ENCODE data around the gene THAP4. TPM values are rescaled to one million over a fixed set of nuclear protein-coding genes. Genes with fewer than 3 reads are reported as not detected.

Gene THAP4
- total RNA-seq, 1 donor from 2014 or later, result 50.1 TPM

DNA sequence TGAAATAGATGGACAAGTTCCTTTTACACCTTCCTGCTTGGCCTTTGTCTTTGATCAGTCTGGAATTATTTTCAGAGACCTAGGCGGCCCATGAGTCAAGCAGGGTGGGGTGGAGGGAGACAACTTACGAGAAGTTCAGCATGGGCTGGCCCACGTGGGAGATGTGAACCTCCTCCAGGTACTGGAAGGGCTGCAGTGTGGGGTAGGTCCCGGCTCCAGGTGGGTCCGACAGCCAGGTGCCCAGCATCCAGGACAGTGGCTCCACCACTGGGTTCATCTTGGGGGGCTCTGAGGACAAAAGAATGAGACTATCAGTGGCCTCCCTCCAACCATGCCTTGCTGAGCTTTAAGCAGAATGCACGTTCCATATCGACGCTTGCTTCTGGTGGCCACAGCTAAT is 30.8 kb downstream of the THAP4 start:
- H3K27ac Mint-ChIP-seq, result no peak overlapping the region
- H3K9me3 Mint-ChIP-seq, result no peaks in the 10 kb centered on the region
- TF ChIP-seq, protein P1, sequence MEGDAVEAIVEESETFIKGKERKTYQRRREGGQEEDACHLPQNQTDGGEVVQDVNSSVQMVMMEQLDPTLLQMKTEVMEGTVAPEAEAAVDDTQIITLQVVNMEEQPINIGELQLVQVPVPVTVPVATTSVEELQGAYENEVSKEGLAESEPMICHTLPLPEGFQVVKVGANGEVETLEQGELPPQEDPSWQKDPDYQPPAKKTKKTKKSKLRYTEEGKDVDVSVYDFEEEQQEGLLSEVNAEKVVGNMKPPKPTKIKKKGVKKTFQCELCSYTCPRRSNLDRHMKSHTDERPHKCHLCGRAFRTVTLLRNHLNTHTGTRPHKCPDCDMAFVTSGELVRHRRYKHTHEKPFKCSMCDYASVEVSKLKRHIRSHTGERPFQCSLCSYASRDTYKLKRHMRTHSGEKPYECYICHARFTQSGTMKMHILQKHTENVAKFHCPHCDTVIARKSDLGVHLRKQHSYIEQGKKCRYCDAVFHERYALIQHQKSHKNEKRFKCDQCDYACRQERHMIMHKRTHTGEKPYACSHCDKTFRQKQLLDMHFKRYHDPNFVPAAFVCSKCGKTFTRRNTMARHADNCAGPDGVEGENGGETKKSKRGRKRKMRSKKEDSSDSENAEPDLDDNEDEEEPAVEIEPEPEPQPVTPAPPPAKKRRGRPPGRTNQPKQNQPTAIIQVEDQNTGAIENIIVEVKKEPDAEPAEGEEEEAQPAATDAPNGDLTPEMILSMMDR (IDR thresholded peaks at IDR 0.05; ENCODE audit: unreplicated experiment), result no peak
- H3K36me3 Mint-ChIP-seq, result peaks cover 19% of the 10 kb centered on the region
- H3K4me1 Mint-ChIP-seq, result peaks cover 2% of the 10 kb centered on the region
- no peak for DNase-seq (ENCODE audit: low spot score in 2 of 2, unreplicated experiment in 2 of 2)
- H3K27me3 Mint-ChIP-seq (ENCODE audit: low read depth), result no peaks in the 10 kb centered on the region
- H3K4me3 Mint-ChIP-seq, result no peak overlapping the region

DNA sequence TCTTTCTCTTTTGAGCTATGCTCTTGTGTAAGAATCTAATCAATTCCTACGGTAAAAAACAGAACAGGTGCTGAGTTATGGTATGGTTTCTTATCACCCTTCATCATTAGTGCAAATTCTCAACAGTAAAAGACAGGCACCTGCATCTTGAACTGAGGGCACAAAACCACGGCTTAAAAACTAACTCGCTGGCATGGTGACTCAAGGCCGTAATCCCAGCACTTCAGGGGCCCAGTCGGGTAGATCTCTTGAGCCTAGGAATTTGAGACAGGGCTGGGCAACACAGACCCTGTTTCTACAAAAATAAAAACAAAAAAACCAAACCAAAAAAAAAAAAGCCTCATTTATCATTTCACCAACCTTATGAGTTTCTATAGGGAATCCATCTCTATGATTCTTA is 33.3 kb downstream of the THAP4 start:
- H3K27me3 Mint-ChIP-seq (ENCODE audit: low read depth), result no peaks in the 10 kb centered on the region
- no peak overlapping the region for H3K27ac Mint-ChIP-seq
- H3K4me1 Mint-ChIP-seq, result no peaks in the 10 kb centered on the region
- no peak overlapping the region for H3K4me3 Mint-ChIP-seq
- H3K36me3 Mint-ChIP-seq, result peaks cover 31% of the 10 kb centered on the region
- no peaks in the 10 kb centered on the region for H3K9me3 Mint-ChIP-seq
- TF ChIP-seq, protein P1 (IDR thresholded peaks at IDR 0.05; ENCODE audit: unreplicated experiment), result no peak
- no peak for DNase-seq (ENCODE audit: low spot score in 2 of 2, unreplicated experiment in 2 of 2)

DNA sequence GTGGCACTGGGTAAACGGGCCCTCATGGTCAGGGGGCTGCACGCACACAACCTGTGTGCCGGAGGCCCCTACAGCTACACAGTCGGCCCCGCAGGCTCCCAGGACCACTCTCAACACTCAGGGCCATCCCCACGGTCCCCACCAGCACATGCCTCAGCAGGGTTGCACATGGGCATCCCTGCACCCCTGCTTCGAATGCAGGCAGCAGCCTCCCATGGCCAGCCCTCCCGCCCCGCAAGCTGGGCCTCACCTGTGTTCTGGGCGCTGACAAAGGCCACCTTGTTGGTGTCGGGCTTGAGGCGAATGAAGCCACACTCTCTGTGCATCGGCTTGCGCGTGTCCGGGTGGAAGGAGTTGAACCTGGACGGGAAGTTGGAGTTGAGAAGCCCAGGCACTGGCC is 34.2 kb downstream of the THAP4 start:
- Mint-ChIP-seq H3K36me3 (peaks cover 32% of the 10 kb centered on the region), H3K9me3 (no peaks in the 10 kb centered on the region), H3K4me1 (no peaks in the 10 kb centered on the region), H3K4me3 (no peak overlapping the region), H3K27me3 (ENCODE audit: low read depth) (no peaks in the 10 kb centered on the region), H3K27ac (no peak overlapping the region)
- TF ChIP-seq, protein P1 (IDR thresholded peaks at IDR 0.05; ENCODE audit: unreplicated experiment), result no peak
- DNase-seq (ENCODE audit: low spot score in 2 of 2, unreplicated experiment in 2 of 2), result no peak

DNA sequence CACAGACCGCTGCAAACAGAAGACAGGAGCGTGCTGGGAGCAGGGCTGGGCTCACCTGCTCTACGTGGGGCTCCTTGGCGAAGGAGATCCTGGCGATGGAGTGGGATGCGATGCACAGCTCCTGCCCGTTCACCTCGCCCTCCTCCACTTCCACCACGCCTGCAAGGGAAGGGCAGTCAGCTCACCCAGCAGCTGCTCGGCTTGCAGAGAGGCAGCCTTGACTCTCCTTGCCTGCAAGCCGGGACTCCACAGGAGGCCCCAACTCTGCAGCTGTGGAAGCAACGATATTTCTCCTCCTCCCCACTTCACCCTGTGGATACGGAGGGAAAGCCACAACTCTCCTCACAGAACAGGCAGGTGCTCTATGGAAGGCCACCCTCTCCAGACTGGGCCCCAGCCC is 35.1 kb downstream of the THAP4 start:
- no peak overlapping the region for H3K27ac Mint-ChIP-seq
- TF ChIP-seq, protein P1 (IDR thresholded peaks at IDR 0.05; ENCODE audit: unreplicated experiment), result no peak
- no peak for DNase-seq (ENCODE audit: low spot score in 2 of 2, unreplicated experiment in 2 of 2)
- peaks cover 38% of the 10 kb centered on the region for H3K36me3 Mint-ChIP-seq
- H3K27me3 Mint-ChIP-seq (ENCODE audit: low read depth), result no peaks in the 10 kb centered on the region
- no peaks in the 10 kb centered on the region for H3K9me3 Mint-ChIP-seq
- H3K4me3 Mint-ChIP-seq, result no peak overlapping the region
- no peaks in the 10 kb centered on the region for H3K4me1 Mint-ChIP-seq

DNA sequence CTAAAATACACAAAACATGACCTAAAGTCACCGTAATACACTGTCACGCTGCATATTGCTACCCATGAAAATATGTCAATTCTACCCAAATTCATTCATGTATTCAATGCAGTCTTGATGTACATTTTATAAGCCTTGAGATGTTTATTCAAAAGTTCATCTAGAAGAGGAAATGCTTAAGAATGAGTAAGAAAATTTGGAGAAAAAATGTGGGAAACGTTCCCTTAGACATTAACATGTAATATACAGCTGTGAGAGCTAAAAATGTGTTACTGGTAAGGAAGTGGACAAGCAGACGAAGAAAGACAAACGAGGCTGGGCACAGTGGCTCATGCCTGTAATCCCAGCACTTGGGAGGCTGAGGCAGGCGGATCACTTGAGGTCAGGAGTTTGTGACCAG is 37.3 kb downstream of the THAP4 start:
- DNase-seq (ENCODE audit: low spot score in 2 of 2, unreplicated experiment in 2 of 2), result no peak
- no peak overlapping the region for H3K27ac Mint-ChIP-seq
- no peaks in the 10 kb centered on the region for H3K9me3 Mint-ChIP-seq
- H3K4me3 Mint-ChIP-seq, result no peak overlapping the region
- no peaks in the 10 kb centered on the region for H3K4me1 Mint-ChIP-seq
- no peaks in the 10 kb centered on the region for H3K27me3 Mint-ChIP-seq (ENCODE audit: low read depth)
- peaks cover 33% of the 10 kb centered on the region for H3K36me3 Mint-ChIP-seq
- TF ChIP-seq, protein P1 (IDR thresholded peaks at IDR 0.05; ENCODE audit: unreplicated experiment), result no peak

DNA sequence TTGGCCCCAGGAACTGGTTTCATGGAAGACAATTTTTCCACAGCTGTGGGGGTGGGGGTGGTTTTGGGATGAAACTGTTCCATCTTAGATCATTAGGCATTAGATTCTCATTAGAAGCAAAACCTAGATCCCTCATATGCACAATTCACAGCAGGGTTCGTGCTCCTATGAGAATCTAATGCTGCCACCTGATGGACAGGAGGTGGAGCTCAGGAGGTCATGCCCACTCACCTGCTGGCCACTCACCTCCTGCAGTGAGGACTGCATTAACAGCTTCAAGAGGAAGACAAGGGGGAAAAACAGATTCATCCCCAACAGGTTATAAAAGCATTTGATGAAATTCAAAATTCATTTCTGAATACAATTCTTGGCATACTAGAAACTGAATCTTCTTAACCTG is 38.5 kb downstream of the THAP4 start:
- peaks cover 35% of the 10 kb centered on the region for H3K36me3 Mint-ChIP-seq
- H3K27ac Mint-ChIP-seq, result no peak overlapping the region
- H3K4me1 Mint-ChIP-seq, result no peaks in the 10 kb centered on the region
- no peaks in the 10 kb centered on the region for H3K27me3 Mint-ChIP-seq (ENCODE audit: low read depth)
- TF ChIP-seq, protein P1 (IDR thresholded peaks at IDR 0.05; ENCODE audit: unreplicated experiment), result no peak
- H3K9me3 Mint-ChIP-seq, result no peaks in the 10 kb centered on the region
- H3K4me3 Mint-ChIP-seq, result no peak overlapping the region
- no peak for DNase-seq (ENCODE audit: low spot score in 2 of 2, unreplicated experiment in 2 of 2)
